Mesendoderm (in vitro differentiated cells): ENCODE data around the gene FXYD6.
A peak's percentile ranks its signal among the peaks of the same experiment; 100 is the strongest.
"Not testable (repeated sequence)": the region's sequence is repeated elsewhere in the genome, so short reads cannot be mapped to it uniquely, and the experiment has no call there.

Experiments used
- DNase-seq: peaks from one replicate; pipeline ENCODE4 v3.0.0; 2013
- H2AK5ac ChIP-seq: 2 replicates; pipeline ENCODE4 v1.6.1; 2013; ENCODE audit warnings: low read length, inconsistent platforms
- H2BK120ac ChIP-seq: 2 replicates; pipeline ENCODE4 v1.6.1; 2013; ENCODE audit warnings: low read depth, mild to moderate bottlenecking, low read length, moderate library complexity, mixed read lengths
- H2BK15ac ChIP-seq: replicated peaks from 2 replicates; pipeline ENCODE4 v1.6.1; 2013; ENCODE audit warnings: low read depth, mild to moderate bottlenecking, moderate library complexity
- H2BK5ac ChIP-seq: 2 replicates; pipeline ENCODE4 v1.6.1; 2013; ENCODE audit warnings: low read length, inconsistent platforms
- H3K18ac ChIP-seq: 2 replicates; pipeline ENCODE4 v1.6.1; 2013; ENCODE audit warnings: mild to moderate bottlenecking, low read length, mixed read lengths
- H3K23ac ChIP-seq: one replicate; pipeline ENCODE4 v1.6.1; 2013; ENCODE audit warnings: low read length
- H3K27ac ChIP-seq: 2 replicates; pipeline ENCODE4 v1.5.1; 2013; ENCODE audit warnings: low read depth, mild to moderate bottlenecking, inconsistent platforms, low read length, moderate library complexity
- H3K27me3 ChIP-seq: 2 replicates; pipeline ENCODE4 v1.6.1; 2013; ENCODE audit warnings: low read length, control low read depth, mild to moderate bottlenecking, inconsistent platforms; ENCODE audit not compliant: insufficient read depth, poor library complexity
- H3K36me3 ChIP-seq: 2 replicates; pipeline ENCODE4 v1.6.1; 2013; ENCODE audit warnings: low read length, inconsistent platforms; ENCODE audit not compliant: control insufficient read depth, insufficient read depth
- H3K4ac ChIP-seq: one replicate; pipeline ENCODE4 v1.6.1; 2013; ENCODE audit warnings: low read depth, mild to moderate bottlenecking, low read length, moderate library complexity
- H3K4me1 ChIP-seq: 2 replicates; pipeline ENCODE4 v1.6.1; 2013; ENCODE audit warnings: low read depth, low read length, inconsistent platforms; ENCODE audit not compliant: control insufficient read depth
- H3K4me2 ChIP-seq: 2 replicates; pipeline ENCODE4 v1.6.1; 2013; ENCODE audit warnings: low read length
- H3K4me3 ChIP-seq: 2 replicates; pipeline ENCODE4 v1.5.1; 2013; ENCODE audit warnings: mild to moderate bottlenecking, low read length
- H3K56ac ChIP-seq: one replicate; pipeline ENCODE4 v1.6.1; 2013; ENCODE audit warnings: low read length
- H3K79me1 ChIP-seq: 2 replicates; pipeline ENCODE4 v1.6.1; 2013; ENCODE audit warnings: low read length, inconsistent platforms
- H3K79me2 ChIP-seq: 2 replicates; pipeline ENCODE4 v1.6.1; 2013; ENCODE audit warnings: mild to moderate bottlenecking, low read length; ENCODE audit not compliant: control insufficient read depth, insufficient read depth
- H3K9ac ChIP-seq: 2 replicates; pipeline ENCODE4 v1.6.1; 2013; ENCODE audit warnings: low read length, inconsistent platforms
- H4K5ac ChIP-seq: one replicate; pipeline ENCODE4 v1.6.1; 2013; ENCODE audit warnings: low read length
- H4K8ac ChIP-seq: one replicate; pipeline ENCODE4 v1.6.1; 2013; ENCODE audit warnings: low read depth, mild to moderate bottlenecking, control low read depth, low read length, moderate library complexity
- WGBS: extraction: QIAGEN DNeasy Blood & Tissue Kit; methylation state at CpG from one replicate; pipeline ENCODE4 v1.1.7; 2013; ENCODE audit warnings: low lambda C conversion rate, missing lambda C conversion rate; ENCODE audit not compliant: insufficient coverage; ENCODE audit errors: extremely low coverage; 5-methylcytosine and 5-hydroxymethylcytosine counted together

FXYD6 gene

GRCh38 chr11:117814204-117814765, 62.2 kb downstream of the FXYD6 start:
- Histone ChIP-seq H2AK5ac (peak overlapping the region; percentile 24), H3K18ac (no peak overlapping the region), H3K23ac (peak overlapping the region; percentile 98), H3K4me3 (no peak overlapping the region), H3K79me2 (no peaks in the 10 kb centered on the region), H4K8ac (no peak overlapping the region), H3K4me1 (peaks cover 19% of the 10 kb centered on the region), H3K79me1 (peaks cover 1% of the 10 kb centered on the region), H3K27me3 (no peaks in the 10 kb centered on the region), H3K9ac (peak overlapping the region; percentile 26), H3K36me3 (no peaks in the 10 kb centered on the region), H4K5ac (no peak overlapping the region), H3K27ac (no peak overlapping the region), H2BK120ac (no peak overlapping the region), H3K4ac (no peak overlapping the region), H2BK15ac (no peak overlapping the region), H3K4me2 (no peak overlapping the region), H2BK5ac (peak overlapping the region; percentile 41), H3K56ac (peak overlapping the region; percentile 66)
- WGBS = no CpG with 5 or more reads among the region's 7 CpGs
- DNase-seq = no peak

GRCh38 chr11:117810056-117810451, 66.4 kb downstream of the FXYD6 start:
- not testable (repeated sequence) for H3K9ac ChIP-seq, H3K4me2 ChIP-seq, H3K27ac ChIP-seq, H3K4ac ChIP-seq, H2BK5ac ChIP-seq, H3K23ac ChIP-seq, DNase-seq, H3K4me1 ChIP-seq, H2AK5ac ChIP-seq, H3K79me1 ChIP-seq, H4K5ac ChIP-seq, H3K4me3 ChIP-seq, H4K8ac ChIP-seq, H3K18ac ChIP-seq, H2BK15ac ChIP-seq, H2BK120ac ChIP-seq, H3K36me3 ChIP-seq, H3K79me2 ChIP-seq, H3K27me3 ChIP-seq
- peak overlapping the region; percentile 68 for H3K56ac ChIP-seq
- WGBS = 100% methylated on average over 2 of the region's 12 CpGs

- Histone ChIP-seq H3K27ac (no peak overlapping the region), H3K4me1 (peaks cover 8% of the 10 kb centered on the region), H3K79me1 (peaks cover 1% of the 10 kb centered on the region), H3K4me3 (no peak overlapping the region), H3K23ac (no peak overlapping the region), H2AK5ac (peak overlapping the region; percentile 100), H3K4ac (no peak overlapping the region), H3K27me3 (no peaks in the 10 kb centered on the region), H3K18ac (no peak overlapping the region), H4K8ac (no peak overlapping the region), H2BK5ac (no peak overlapping the region), H2BK15ac (no peak overlapping the region), H3K9ac (peak overlapping the region; percentile 50), H3K36me3 (no peaks in the 10 kb centered on the region), H3K79me2 (no peaks in the 10 kb centered on the region), H4K5ac (no peak overlapping the region), H3K56ac (peak overlapping the region; percentile 68), H3K4me2 (no peak overlapping the region), H2BK120ac (no peak overlapping the region)
- 100% methylated on average over 2 of the region's 22 CpGs for WGBS
- DNase-seq = peak; percentile 78
These were observed 67.0 kb downstream of the FXYD6 start for GRCh38 chr11:117809236-117810055.

DNA sequence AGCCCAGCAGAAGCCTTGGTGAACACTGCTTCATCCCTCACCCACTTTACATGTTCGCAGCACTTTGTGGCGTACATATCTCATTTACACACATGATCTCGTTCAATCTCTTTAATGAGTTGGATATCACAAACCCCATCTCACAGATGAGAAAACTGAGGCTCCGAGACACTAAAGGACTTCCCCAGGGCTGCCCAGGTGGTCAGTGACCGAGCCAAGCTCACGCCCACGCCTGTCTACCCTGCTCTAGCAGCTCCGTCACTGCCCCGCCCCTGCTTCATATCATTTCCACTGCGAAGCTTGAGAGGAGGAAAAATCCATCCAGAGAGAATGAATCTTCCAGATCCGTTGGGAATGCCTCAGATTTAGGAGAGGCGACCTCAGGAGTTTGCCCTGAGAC, 67.7 kb downstream of the FXYD6 start:
- Histone ChIP-seq H3K27me3 (no peaks in the 10 kb centered on the region), H3K36me3 (no peaks in the 10 kb centered on the region), H2BK5ac (no peak overlapping the region), H3K56ac (peak overlapping the region; percentile 68), H3K4me1 (peaks cover 4% of the 10 kb centered on the region), H4K8ac (no peak overlapping the region), H2BK15ac (no peak overlapping the region), H3K18ac (no peak overlapping the region), H3K4me3 (no peak overlapping the region), H2BK120ac (no peak overlapping the region), H3K79me1 (peaks cover 1% of the 10 kb centered on the region), H3K23ac (no peak overlapping the region), H3K79me2 (no peaks in the 10 kb centered on the region), H3K4me2 (no peak overlapping the region), H3K9ac (no peak overlapping the region), H3K27ac (no peak overlapping the region), H3K4ac (no peak overlapping the region), H2AK5ac (no peak overlapping the region), H4K5ac (no peak overlapping the region)
- no peak for DNase-seq
- WGBS = no CpG with 5 or more reads among the region's 12 CpGs

- Histone ChIP-seq H3K27me3 (no peaks in the 10 kb centered on the region), H3K23ac (no peak overlapping the region), H3K4me2 (no peak overlapping the region), H2BK15ac (no peak overlapping the region), H2BK5ac (no peak overlapping the region), H2AK5ac (no peak overlapping the region), H3K9ac (no peak overlapping the region), H3K18ac (no peak overlapping the region), H3K79me2 (no peaks in the 10 kb centered on the region), H3K56ac (no peak overlapping the region), H3K4me1 (peaks cover 4% of the 10 kb centered on the region), H3K4ac (no peak overlapping the region), H4K8ac (no peak overlapping the region), H3K79me1 (peaks cover 1% of the 10 kb centered on the region), H3K27ac (no peak overlapping the region), H4K5ac (no peak overlapping the region), H3K36me3 (no peaks in the 10 kb centered on the region), H3K4me3 (no peak overlapping the region), H2BK120ac (no peak overlapping the region)
- DNase-seq = peak; percentile 65
- no CpG with 5 or more reads among the region's 22 CpGs for WGBS
These were observed 68.8 kb downstream of the FXYD6 start for GRCh38 chr11:117807482-117808327.
